Upper lobe of left lung (tissue), 4 donors: ENCODE results near the gene DDX3X.

Experiments used
- CTCF ChIP-seq, 6 experiments: fragments of 450-650 bp in 4 of 6; fragments of 200-600 bp in 2 of 6; sonication (generic) in 2 of 6; IDR thresholded peaks; one replicate each; pipeline ENCODE4 v1.5.1; 2016 to 2019; ENCODE audit warnings: antibody characterized with exemption in 6 of 6
- EP300 ChIP-seq, 4 donors: sonication (generic); formaldehyde crosslinking; IDR thresholded peaks; one replicate each; pipeline ENCODE4 v1.5.1; 2017; ENCODE audit warnings: antibody characterized with exemption in 4 of 4, control low read depth in 2 of 4
- POLR2A ChIP-seq, 4 donors: fragments of 450-650 bp; IDR thresholded peaks; one replicate each; pipeline ENCODE4 v1.5.1; 2016 to 2017; ENCODE audit warnings: antibody characterized with exemption in 4 of 4, mild to moderate bottlenecking in 2 of 4
- POLR2AphosphoS5 ChIP-seq, 2 donors: sonication (generic); formaldehyde crosslinking; IDR thresholded peaks; one replicate each; pipeline ENCODE4 v1.5.1; 2017; ENCODE audit warnings: antibody characterized with exemption in 2 of 2

GRCh38 chrX:41397768-41398167 lies 63.8 kb downstream of the DDX3X start:
- TF ChIP-seq EP300 (IDR thresholded peaks at IDR 0.05) = no peak
- TF ChIP-seq CTCF (IDR thresholded peaks at IDR 0.05) = no peak
- no peak for TF ChIP-seq POLR2AphosphoS5 (IDR thresholded peaks at IDR 0.05)
- TF ChIP-seq POLR2A (IDR thresholded peaks at IDR 0.05) = no peak
